ENCODE data around the gene FNDC3B.

FNDC3B gene

DNA sequence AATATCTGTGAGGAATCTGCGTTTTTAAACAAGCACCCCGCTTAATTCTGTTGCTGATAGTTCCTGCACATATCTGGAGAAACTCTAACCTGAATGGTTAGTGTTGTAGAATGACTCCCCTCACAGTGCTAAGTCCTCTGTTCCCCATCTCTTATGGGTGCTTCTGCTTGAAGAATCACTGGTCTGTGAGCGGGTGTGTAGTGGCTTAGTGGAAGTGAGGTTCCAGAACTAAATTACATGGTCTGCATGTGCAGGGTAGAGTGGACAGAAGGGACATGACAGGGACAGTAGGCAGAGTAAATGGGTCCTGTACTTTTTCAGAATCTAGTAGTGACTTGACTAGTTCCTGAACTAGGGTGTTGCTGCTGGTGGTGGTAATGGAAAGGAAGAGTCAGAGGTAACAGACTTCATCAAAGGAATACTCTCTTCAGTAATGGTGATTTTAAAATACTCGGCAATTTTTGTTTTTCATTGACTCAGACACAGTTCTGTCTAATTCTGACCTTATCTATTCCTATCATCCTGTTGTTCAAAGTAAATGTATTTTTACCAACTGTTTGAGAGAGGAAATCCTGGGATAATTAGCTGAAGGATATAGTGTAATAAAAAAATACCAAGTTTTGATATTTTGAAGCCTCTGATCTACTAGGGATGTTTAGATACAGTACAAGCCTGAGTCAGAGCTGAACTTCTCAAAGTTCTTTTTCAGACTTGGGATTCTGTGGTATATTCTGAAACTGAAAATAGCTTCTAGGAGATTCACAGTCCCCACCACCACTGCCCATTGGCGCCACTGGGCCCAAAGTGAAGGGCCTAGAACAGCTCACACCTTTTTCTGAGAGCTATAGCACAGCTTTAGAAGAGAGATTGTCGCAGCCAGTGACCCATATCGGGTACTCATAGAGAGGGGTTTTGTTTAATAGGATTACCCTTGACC lies 55.5 kb downstream of the FNDC3B start:
- no peak for DNase-seq (ENCODE audit: low spot score)

GRCh38 chr3:172096881-172097420 lies 57.6 kb downstream of the FNDC3B start:
- no peak for DNase-seq (ENCODE audit: low spot score)

- DNase-seq (ENCODE audit: low spot score), result no peak
These were observed 58.2 kb downstream of the FNDC3B start for GRCh38 chr3:172097585-172097984.

DNA sequence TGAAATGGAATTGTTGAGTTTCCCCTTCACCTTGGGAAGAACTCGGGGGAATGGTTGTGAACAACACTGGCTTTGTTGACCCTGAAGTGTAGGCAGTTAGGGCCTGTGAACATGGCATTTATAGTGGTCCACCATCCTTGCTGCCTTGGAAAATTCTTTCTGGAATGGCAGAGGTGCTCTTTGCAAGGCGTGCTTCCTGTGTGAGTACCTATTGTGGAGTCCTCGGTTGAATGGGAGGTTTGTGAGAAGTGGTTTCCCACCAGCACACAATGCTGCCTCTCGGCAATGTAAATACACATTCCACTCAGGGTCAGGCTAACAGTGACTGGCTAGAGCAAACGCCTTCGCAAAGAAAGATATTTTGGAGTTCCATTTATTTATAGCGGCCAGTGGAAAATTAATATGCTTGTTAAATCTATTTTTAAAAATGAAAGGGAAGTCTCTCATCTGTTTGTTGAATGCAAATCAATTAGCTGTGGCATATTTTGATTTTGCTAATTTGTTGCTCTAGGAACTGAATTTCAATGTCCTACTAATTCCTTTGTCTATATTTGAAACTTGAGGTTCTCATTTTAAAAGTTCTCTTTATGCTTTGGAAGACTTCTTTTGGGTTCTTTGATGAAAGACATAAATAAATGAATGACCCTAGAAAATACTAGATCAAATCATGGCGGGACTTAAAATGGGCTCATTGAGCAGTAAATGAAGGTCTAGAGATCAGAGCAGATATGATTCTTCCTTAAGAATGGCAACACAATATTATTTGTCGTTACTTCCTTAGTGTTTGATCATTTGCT lies 59.5 kb downstream of the FNDC3B start:
- DNase-seq (ENCODE audit: low spot score), result no peak

DNA sequence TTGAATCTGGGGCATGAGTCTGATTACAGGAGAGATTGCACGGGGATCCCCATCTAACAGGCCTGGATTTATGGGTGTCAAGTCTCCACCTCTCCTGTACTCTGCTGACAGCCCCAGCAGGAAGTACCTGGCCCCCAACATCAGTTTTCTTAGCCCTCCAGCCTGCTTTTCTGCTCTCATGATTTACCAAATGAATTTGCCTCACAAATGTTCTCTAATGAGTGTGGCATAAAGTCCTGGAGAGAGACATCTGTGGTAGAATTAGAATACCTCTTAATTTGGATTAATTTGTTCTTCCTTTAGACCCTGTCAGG lies 60.1 kb downstream of the FNDC3B start:
- no peak for DNase-seq (ENCODE audit: low spot score)

GRCh38 chr3:172100482-172100881 lies 61.1 kb downstream of the FNDC3B start:
- no peak for DNase-seq (ENCODE audit: low spot score)

DNA sequence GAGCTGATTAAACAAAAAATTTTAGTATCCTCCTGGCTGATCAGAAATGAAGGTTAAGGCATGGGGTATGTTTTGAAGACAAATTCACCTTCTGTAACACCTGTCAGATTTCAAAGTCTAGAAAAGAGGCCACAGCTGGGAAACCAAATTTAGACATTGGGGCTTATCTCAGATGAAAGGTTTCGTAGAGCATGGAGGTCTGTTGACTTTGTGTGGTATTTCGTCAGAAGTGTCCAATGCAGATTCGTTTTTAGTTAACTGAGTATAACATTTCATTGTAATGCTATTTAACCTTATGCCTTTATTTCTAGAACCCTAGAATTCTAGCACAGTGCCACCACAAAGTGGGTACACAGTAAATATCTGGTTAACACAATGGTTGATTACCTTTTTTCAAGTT lies 61.7 kb downstream of the FNDC3B start:
- DNase-seq (ENCODE audit: low spot score), result no peak

DNA sequence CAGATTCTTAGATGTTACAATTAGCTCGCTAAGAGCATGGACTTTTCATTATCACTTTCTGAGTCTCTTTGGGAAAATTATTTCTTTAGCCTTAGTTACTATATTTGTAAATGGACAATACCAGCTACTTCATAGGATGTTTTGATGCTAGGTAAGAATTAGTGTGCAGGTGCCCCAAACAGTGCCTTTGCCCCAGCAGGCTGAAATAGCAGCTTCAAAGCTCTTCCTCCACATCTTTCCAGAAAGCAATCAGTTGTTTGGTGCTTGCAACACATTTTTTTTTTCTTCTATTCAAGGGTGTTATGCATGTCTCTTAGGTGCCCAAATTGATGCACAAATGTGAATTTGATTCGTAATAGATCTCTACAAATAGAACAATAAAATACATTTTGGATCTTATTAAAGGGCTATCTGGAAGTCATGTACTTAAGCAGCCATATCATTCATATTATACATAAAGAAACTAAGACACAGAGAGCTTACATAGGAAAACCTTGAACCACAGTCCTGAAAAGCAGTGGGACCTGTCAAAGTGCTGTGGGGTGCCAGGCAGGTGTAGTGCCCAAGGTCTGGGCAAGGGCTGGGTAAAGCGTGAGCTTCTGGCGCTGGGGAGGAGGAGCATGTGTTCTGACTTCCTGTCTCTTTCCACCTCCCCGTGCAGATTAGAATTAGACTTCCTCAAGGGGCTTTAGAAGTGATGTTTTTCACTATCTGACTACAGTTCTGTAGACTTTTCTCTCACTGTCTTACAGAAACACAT lies 62.9 kb downstream of the FNDC3B start:
- no peak for DNase-seq (ENCODE audit: low spot score)

- no peak for DNase-seq (ENCODE audit: low spot score)
These were observed 63.5 kb downstream of the FNDC3B start for GRCh38 chr3:172102883-172103310.

DNA sequence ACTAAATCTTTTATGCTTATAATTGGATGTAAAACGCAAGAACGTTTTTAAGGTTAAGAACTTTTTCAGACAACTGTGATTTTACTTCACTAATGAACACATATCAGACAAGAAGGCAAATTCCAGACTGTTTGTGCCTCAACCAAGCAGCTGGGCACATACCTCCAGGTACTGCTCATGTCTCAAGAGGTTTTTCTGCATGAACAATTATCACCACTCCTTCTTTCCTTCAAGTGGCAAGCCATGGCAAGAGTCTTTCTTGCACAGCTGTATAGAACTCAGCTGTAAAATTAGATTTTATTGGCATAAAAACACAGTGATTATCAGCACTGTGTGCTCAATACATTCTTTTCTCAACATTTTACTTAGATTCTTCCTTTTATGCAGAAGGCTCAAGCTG lies 64.3 kb downstream of the FNDC3B start:
- no peak for DNase-seq (ENCODE audit: low spot score)

DNA sequence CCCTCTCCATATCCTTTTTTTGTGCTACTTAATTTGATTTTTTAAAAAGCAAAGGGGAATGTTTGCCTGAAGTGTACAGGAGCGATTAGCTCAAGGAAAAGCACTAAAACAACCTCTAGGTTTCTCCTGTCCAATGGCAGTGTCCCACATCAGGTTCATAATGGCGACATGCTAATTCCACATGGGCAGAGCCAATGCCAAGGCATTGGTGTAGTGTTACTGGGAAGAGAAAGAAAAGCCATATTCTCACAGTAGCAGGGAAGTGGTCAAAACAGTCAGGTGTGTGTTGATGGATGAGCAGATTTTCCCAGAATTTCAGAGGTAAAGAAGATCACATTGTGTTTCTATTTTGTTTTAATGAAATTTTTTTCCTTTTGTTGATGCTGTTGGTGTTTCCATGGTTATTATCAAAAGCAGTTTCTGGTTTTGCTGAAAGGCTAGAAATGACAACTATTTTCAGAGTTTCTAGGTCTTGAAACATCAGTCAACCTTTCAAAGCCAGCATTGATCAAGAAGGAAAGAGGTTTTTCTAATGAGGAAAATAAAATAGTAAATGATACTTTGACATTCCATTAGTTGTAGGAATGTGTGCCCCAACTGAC lies 65.2 kb downstream of the FNDC3B start:
- no peak for DNase-seq (ENCODE audit: low spot score)

DNA sequence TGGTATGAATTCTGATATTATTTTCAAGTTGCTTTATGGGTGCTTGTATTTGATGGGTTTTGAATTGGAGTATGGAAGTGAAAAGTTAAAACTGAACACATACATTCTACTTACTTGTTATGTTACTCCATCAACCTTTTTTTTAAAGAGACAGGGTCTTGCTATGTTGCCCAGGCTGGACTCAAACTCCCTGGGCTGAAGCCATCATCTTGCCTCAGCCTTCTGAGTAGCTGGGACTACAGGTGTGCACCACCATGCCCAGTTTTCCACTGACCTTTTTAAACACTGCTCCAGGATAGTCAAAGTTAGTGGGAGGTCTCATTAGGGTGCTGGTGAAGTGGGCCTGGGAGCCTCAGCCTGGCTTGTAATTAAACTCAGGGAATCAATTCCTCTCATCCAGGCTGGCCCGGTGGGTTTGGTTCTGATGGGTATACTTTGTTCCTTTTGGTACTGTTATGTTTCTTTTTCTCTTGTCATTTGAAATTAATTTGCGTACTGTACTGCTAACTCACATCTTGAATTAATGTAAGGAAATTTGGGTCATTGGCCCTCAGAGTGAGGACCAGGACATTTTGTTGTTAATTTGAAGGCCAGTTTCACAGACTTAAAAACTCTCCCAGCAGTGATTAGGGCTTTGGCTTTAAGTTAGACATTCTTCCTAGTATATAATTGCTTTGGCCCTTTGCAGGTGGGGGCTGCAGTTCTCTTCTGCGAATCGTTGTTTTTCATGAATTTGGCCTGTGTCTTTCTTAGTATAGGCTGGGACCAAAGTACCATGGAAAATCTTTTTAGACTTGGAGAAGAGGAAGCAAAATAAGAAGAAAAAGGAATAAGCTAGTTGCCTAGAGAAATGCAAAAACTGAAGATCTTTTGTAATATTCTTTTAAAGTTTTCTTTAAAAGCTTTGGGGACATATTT lies 66.9 kb downstream of the FNDC3B start:
- no peak for DNase-seq (ENCODE audit: low spot score)

- DNase-seq (ENCODE audit: low spot score), result no peak
These were observed 67.6 kb downstream of the FNDC3B start for GRCh38 chr3:172106989-172107388.

GRCh38 chr3:172107403-172107802 lies 68.0 kb downstream of the FNDC3B start:
- no peak for DNase-seq (ENCODE audit: low spot score)

DNA sequence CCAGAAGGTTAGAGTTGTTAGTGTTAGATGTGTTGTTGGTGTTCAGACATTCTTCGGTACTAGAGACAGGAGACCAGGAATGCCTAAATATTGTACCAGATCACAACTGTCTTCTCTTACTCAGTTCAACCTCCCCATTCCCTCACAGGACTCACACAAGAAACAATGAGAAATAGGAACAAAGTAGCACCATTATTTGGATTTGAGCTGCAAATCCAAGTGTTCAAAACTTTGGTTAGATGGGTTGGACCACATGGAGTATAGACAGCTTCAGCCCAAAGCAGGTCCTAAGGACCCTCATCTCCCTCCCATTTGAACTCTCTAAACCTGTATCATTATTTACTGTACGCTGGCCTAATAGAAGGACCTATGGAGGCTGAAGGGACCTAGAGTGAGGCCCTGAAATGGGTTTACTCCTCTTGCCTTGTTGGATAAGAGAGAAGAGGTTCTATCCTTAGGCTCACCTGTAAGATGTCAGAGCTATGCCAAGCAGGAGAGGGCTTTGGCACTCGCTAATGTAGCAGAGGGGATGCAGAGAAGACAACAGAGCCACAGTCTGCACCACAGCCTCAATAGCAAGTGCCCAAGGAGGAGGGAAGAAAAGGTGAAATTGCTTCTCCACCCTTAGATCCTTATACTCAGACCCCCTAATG lies 70.9 kb downstream of the FNDC3B start:
- DNase-seq (ENCODE audit: low spot score), result no peak

GRCh38 chr3:172111163-172111562 lies 71.8 kb downstream of the FNDC3B start:
- DNase-seq (ENCODE audit: low spot score), result no peak

DNA sequence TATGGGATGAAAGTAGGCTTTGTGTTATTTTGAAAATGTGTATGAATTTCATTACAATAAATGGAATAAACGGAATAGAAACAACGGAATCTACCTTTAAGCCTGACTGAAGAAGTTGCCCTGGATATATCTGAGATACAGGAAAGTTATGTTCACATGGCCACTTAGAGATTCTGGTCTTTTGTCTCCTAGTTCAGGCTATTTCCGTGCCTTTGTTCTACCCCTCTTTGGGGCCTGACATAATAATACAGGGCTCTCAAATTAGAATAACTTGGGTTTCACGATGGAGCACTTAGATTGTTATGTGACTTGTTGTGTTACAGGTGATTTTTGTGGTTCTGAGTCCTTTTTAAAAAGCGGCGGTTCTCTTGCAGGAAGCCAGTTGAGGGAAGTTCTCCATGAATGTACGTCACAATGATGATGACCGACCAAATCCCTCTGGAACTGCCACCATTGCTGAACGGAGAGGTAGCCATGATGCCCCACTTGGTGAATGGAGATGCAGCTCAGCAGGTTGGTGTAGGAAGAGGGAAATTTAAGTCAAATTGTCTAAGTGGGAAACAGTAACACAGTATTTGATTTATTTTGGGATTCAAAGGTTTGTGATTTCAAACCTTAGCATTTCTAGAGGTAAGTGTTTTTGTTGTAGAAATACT lies 72.8 kb downstream of the FNDC3B start:
- DNase-seq (ENCODE audit: low spot score), result no peak

DNA sequence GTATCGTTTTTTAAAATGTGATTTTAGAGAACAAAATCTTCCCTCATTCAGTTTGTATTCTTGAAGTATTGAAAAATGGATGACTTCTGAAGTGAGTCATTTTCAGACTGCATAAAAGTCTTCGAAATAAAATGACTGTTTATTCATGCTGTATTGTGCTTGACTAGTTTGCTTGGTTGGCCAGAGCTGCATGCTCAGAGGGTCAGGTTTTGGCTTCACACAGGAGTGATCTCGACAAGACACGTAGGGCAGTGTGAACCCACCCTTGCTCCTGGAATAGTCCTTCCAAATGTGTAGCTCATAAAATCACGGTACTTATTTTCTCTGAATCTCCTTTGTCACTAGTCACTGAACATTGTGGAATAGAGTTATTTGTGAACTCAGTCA lies 73.3 kb downstream of the FNDC3B start:
- no peak for DNase-seq (ENCODE audit: low spot score)

DNA sequence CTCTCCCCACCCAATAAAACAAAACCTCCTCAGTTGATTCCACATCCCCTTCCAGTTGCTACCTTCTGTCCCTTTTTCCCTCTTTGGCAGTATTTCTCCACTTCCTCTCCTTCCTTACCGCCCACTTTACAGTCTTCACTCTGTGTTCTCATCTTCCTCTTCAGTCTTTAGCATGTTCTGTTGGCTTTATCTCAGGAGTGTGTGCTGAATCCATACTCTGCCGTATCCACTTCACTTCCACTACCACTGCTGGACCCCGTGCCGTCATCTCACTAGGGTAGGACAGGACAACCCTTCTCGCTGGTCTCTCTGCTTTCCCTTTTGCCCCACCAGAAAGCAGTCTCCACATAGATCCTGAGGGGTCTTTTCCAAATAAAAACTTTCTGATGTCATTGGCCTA lies 74.3 kb downstream of the FNDC3B start:
- DNase-seq (ENCODE audit: low spot score), result no peak

GRCh38 chr3:172115059-172115458 lies 75.7 kb downstream of the FNDC3B start:
- DNase-seq (ENCODE audit: low spot score), result no peak

All from hematopoietic multipotent progenitor cell treated with erythropoietin and hydrocortisone succinate and interleukin-3 and kit ligand, for 15 days (in vitro differentiated cells).